Measurements from ENCODE around the gene EVA1A. TPM values are rescaled to one million over a fixed set of nuclear protein-coding genes. Genes with fewer than 3 reads are reported as not detected.

Gene EVA1A
- total RNA-seq, 1 donor from 2014 or later: 19.9 TPM

- no peaks in the 10 kb centered on the region for H3K9me3 Mint-ChIP-seq (ENCODE audit: unreplicated experiment)
- H3K4me1 Mint-ChIP-seq (ENCODE audit: unreplicated experiment): no peaks in the 10 kb centered on the region
- H3K4me3 Mint-ChIP-seq (ENCODE audit: unreplicated experiment): no peak overlapping the region
- peaks cover 1% of the 10 kb centered on the region for H3K27me3 Mint-ChIP-seq (ENCODE audit: unreplicated experiment)
- H3K36me3 Mint-ChIP-seq (ENCODE audit: low read depth, unreplicated experiment): no peaks in the 10 kb centered on the region
- TF ChIP-seq CTCF (IDR thresholded peaks at IDR 0.05; ENCODE audit: unreplicated experiment): peak; percentile 19
- H3K27ac Mint-ChIP-seq (ENCODE audit: unreplicated experiment): no peak overlapping the region
- no peak for DNase-seq (ENCODE audit: low spot score)
Measured at GRCh38 chr2:75597949-75598348, 37.2 kb upstream of the EVA1A start.

DNA sequence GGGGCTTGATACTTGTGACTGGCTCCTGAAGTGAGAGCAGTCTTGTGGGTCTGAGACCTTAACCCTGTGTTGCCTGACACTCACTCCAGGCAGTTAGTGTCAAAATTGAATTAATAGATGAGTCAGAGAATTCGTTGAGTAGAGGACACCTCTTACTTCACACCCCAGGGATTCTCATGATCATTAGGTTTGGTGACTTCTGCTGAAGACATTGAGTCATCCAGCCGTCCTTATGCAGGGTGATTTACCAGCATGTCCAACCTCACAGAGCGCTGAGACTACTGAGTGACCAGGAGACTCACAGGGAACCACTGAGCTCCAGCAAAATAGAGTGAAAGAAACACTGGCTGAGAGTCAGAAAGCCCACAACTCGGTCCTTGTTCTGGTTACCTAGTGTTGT, 36.0 kb upstream of the EVA1A start:
- H3K9me3 Mint-ChIP-seq (ENCODE audit: unreplicated experiment): no peaks in the 10 kb centered on the region
- H3K4me1 Mint-ChIP-seq (ENCODE audit: unreplicated experiment): no peaks in the 10 kb centered on the region
- TF ChIP-seq CTCF (IDR thresholded peaks at IDR 0.05; ENCODE audit: unreplicated experiment): no peak
- H3K4me3 Mint-ChIP-seq (ENCODE audit: unreplicated experiment): no peak overlapping the region
- no peaks in the 10 kb centered on the region for H3K36me3 Mint-ChIP-seq (ENCODE audit: low read depth, unreplicated experiment)
- H3K27me3 Mint-ChIP-seq (ENCODE audit: unreplicated experiment): peaks cover 1% of the 10 kb centered on the region
- DNase-seq (ENCODE audit: low spot score): no peak
- no peak overlapping the region for H3K27ac Mint-ChIP-seq (ENCODE audit: unreplicated experiment)

DNA sequence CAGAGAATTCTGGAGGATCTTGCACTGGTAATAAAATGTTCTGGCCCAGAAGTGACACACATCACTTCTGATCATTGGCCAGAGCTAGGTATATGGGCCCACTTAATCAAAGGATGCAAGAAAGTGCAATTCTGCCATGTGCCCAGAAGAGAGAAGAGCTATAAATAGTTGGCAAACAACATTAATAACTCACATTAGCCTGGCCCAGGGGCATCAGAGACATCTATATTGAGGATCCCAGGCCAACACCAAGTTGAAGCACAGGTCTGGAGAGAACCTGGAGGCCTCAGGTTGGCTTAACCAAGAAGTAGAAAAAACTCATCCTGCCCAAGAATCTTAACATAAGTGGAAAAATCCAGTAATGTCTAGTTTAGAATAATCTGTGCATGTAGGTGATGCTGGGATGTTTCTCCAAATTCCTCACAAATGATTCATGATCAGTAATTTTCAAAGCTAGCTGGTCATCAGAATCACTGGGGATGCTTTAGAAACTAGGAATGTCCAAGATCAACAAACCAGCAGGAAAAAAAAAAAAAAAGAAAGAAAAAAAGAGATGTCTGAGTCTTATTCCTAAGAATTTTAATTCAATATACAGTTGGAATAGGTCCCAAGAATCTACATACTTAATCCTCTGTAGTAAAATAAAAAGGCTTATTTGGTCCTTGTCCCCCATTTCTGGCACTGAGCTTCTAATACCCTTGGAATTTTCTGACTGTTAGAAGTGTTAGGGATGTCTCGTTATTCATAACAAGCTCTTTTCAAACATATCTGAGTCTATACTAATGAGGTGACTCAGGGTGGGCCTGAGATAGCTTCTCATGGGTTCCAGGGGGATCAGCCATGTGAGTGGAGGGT, 35.0 kb upstream of the EVA1A start:
- H3K4me3 Mint-ChIP-seq (ENCODE audit: unreplicated experiment): no peak overlapping the region
- no peak overlapping the region for H3K27ac Mint-ChIP-seq (ENCODE audit: unreplicated experiment)
- H3K9me3 Mint-ChIP-seq (ENCODE audit: unreplicated experiment): no peaks in the 10 kb centered on the region
- H3K36me3 Mint-ChIP-seq (ENCODE audit: low read depth, unreplicated experiment): no peaks in the 10 kb centered on the region
- no peaks in the 10 kb centered on the region for H3K4me1 Mint-ChIP-seq (ENCODE audit: unreplicated experiment)
- H3K27me3 Mint-ChIP-seq (ENCODE audit: unreplicated experiment): peaks cover 1% of the 10 kb centered on the region
- DNase-seq (ENCODE audit: low spot score): no peak
- no peak for TF ChIP-seq CTCF (IDR thresholded peaks at IDR 0.05; ENCODE audit: unreplicated experiment)

GRCh38 chr2:75594596-75594995, 33.9 kb upstream of the EVA1A start:
- H3K27ac Mint-ChIP-seq (ENCODE audit: unreplicated experiment): no peak overlapping the region
- no peaks in the 10 kb centered on the region for H3K4me1 Mint-ChIP-seq (ENCODE audit: unreplicated experiment)
- H3K9me3 Mint-ChIP-seq (ENCODE audit: unreplicated experiment): no peaks in the 10 kb centered on the region
- H3K4me3 Mint-ChIP-seq (ENCODE audit: unreplicated experiment): no peak overlapping the region
- H3K36me3 Mint-ChIP-seq (ENCODE audit: low read depth, unreplicated experiment): no peaks in the 10 kb centered on the region
- no peak for TF ChIP-seq CTCF (IDR thresholded peaks at IDR 0.05; ENCODE audit: unreplicated experiment)
- peaks cover 1% of the 10 kb centered on the region for H3K27me3 Mint-ChIP-seq (ENCODE audit: unreplicated experiment)
- no peak for DNase-seq (ENCODE audit: low spot score)

GRCh38 chr2:75592888-75593287, 32.1 kb upstream of the EVA1A start:
- no peaks in the 10 kb centered on the region for H3K9me3 Mint-ChIP-seq (ENCODE audit: unreplicated experiment)

More at GRCh38 chr2:75592888-75593287, 32.1 kb upstream of the EVA1A start:
- H3K4me1 Mint-ChIP-seq (ENCODE audit: unreplicated experiment): no peaks in the 10 kb centered on the region
- no peak for DNase-seq (ENCODE audit: low spot score)
- H3K4me3 Mint-ChIP-seq (ENCODE audit: unreplicated experiment): no peak overlapping the region
- no peak overlapping the region for H3K27ac Mint-ChIP-seq (ENCODE audit: unreplicated experiment)
- H3K27me3 Mint-ChIP-seq (ENCODE audit: unreplicated experiment): no peaks in the 10 kb centered on the region
- H3K36me3 Mint-ChIP-seq (ENCODE audit: low read depth, unreplicated experiment): no peaks in the 10 kb centered on the region
- TF ChIP-seq CTCF (IDR thresholded peaks at IDR 0.05; ENCODE audit: unreplicated experiment): no peak
